C4-2B (cell line): ENCODE results near the gene KCNIP1.

Experiments
- ZFX ChIP-seq: fragments of 450-650 bp; IDR thresholded peaks from 2 replicates; pipeline ENCODE4 v1.6.1; 2017
- TF ChIP-seq, protein P1 (sequence below): fragments of 450-650 bp; conservative IDR thresholded peaks from 2 replicates; pipeline ENCODE4 v1.5.1; 2017; ENCODE audit warnings: mild to moderate bottlenecking

DNA sequence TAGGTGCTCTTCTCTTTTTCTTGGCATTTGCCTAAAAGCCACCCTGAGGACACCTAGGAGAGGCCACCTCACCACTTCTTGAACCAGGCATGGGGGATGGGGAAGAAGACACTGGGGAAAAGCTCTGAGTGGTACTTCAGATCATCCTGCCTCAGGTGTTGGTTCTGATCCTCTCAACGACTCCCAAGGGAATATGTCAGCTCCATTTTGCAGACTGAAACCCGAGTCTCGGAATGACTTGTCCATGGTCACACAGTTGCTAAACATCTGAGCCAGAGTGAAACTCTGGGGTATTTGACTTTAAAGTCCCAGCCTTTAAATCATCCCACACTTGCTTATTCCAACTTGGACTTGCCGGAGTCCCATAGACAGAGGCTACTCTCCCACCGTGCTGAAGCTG lies 159.1 kb downstream of the KCNIP1 start:
- TF ChIP-seq, protein P1, sequence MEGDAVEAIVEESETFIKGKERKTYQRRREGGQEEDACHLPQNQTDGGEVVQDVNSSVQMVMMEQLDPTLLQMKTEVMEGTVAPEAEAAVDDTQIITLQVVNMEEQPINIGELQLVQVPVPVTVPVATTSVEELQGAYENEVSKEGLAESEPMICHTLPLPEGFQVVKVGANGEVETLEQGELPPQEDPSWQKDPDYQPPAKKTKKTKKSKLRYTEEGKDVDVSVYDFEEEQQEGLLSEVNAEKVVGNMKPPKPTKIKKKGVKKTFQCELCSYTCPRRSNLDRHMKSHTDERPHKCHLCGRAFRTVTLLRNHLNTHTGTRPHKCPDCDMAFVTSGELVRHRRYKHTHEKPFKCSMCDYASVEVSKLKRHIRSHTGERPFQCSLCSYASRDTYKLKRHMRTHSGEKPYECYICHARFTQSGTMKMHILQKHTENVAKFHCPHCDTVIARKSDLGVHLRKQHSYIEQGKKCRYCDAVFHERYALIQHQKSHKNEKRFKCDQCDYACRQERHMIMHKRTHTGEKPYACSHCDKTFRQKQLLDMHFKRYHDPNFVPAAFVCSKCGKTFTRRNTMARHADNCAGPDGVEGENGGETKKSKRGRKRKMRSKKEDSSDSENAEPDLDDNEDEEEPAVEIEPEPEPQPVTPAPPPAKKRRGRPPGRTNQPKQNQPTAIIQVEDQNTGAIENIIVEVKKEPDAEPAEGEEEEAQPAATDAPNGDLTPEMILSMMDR, result no peak
- TF ChIP-seq ZFX, result no peak
